Measurements from ENCODE around the gene SFT2D1. TPM values are rescaled to one million over a fixed set of nuclear protein-coding genes. Genes with fewer than 3 reads are reported as not detected.

SFT2D1 gene
- total RNA-seq, 1 experiment from 2014 or later: 65.6 TPM

DNA sequence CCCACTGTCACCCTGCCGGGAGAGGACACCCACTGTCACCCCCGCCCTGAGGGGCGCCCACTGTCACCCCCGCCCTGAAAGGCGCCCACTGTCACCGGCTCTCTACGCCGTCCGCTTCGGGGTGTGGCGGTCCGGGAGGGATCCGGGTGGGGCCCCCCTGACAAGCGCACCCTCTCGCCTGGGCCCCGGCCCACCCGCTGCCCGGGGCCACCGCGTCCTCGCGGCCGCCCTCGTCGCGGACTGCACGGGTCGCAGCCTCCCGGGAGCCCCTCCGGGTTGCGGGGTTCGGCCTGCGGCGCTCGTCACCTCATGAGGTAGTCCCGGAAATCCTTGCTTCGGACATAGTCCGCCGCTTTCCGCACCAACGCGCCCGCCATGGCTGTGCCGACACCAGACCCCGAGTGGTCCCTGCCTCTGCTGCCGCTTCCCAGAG is 40.2 kb upstream of the SFT2D1 start:
- intact Hi-C loops (cut with micrococcal nuclease): loop anchor here (2.0 to 5.0 kb wide), 2 partner anchors 70 to 105 kb away; no protein-coding TSS in a partner anchor
- ATAC-seq: peak; percentile 17
- Histone ChIP-seq H3K9ac (ENCODE audit: low read length) (peak overlapping the region; percentile 59), H3K4me3 (replicated peaks in 1 of 2; ENCODE audit: low read depth in 1 of 2, low read length in 2 of 2) (peak overlapping the region; percentile 69 to 70), H3K4me2 (ENCODE audit: low read length) (peak overlapping the region; percentile 100), H3K36me3 (ENCODE audit: control insufficient read depth in 1 of 2, insufficient read depth in 2 of 2, low read length in 2 of 2) (no peaks in the 10 kb centered on the region), H3K9me2 (ENCODE audit: insufficient read depth) (no peaks in the 10 kb centered on the region), H3K27me3 (ENCODE audit: insufficient read depth, low read length) (no peaks in the 10 kb centered on the region), H2AFZ (ENCODE audit: low read depth, low read length, poor library complexity, severe bottlenecking) (no peak overlapping the region), H3K4me1 (ENCODE audit: control insufficient read depth in 1 of 2, insufficient read depth in 2 of 2, low read length in 2 of 2) (peaks cover 4 to 17% of the 10 kb centered on the region in 2 experiments; a peak in 3 of 4 replicates), H3K79me2 (ENCODE audit: insufficient read depth, low read length) (no peaks in the 10 kb centered on the region), H3K9me3 (ENCODE audit: control insufficient read depth in 1 of 2, insufficient read depth in 1 of 2, low read depth in 1 of 2, low read length in 2 of 2) (no peaks in the 10 kb centered on the region), H3K27ac (ENCODE audit: low read depth, low read length) (peak overlapping the region; percentile 15; the same call in 1 of the 2 replicates), H4K20me1 (ENCODE audit: insufficient read depth) (no peaks in the 10 kb centered on the region)
- DNase-seq (ENCODE audit: low read depth, low spot score): no peak
- ChIA-PET RAD21 (ENCODE audit: low non-redundant PET in 1 of 2, low total read pairs in 2 of 2, uncharacterized antibody in 2 of 2, unreplicated experiment in 2 of 2) (no interaction called here), CTCF (no interaction called here), POLR2A (no interaction called here)
- BruUV-seq (replicated peaks): no TSS peak
- no peak for TF ChIP-seq YY1 (IDR thresholded peaks at IDR 0.05; ENCODE audit: extremely low read depth, insufficient replicate concordance, low read depth, low read length)
- TF ChIP-seq JUND (IDR thresholded peaks at IDR 0.05): no peak
- no peak for TF ChIP-seq RAD21 (IDR thresholded peaks at IDR 0.05; ENCODE audit: low read depth)
- TF ChIP-seq ZBTB33 (IDR thresholded peaks at IDR 0.05; ENCODE audit: extremely low read depth, insufficient replicate concordance, low read length): no peak
- no peak for TF ChIP-seq SRF (IDR thresholded peaks at IDR 0.05; ENCODE audit: low read depth)
- no peak for TF ChIP-seq EZH2phosphoT487 (IDR thresholded peaks at IDR 0.05; ENCODE audit: borderline replicate concordance)
- no peak for TF ChIP-seq CEBPB (IDR thresholded peaks at IDR 0.05; ENCODE audit: low read depth)
- TF ChIP-seq ELF1 (IDR thresholded peaks at IDR 0.05; ENCODE audit: borderline replicate concordance, low read depth): no peak
- TF ChIP-seq POLR2AphosphoS5 (IDR thresholded peaks at IDR 0.05; ENCODE audit: low read depth, low read length): no peak; the same call in 1 of the 2 replicates
- TF ChIP-seq POLR2A (IDR thresholded peaks at IDR 0.05; ENCODE audit: borderline replicate concordance, extremely low read depth, insufficient read depth, insufficient read length): no peak
- TF ChIP-seq SIN3A (IDR thresholded peaks at IDR 0.05; ENCODE audit: low read depth): no peak
- no peak for TF ChIP-seq MAX (IDR thresholded peaks at IDR 0.05)
- TF ChIP-seq ZNF274 (IDR thresholded peaks at IDR 0.05; ENCODE audit: low read depth, low read length): no peak
- TF ChIP-seq CBX3 (IDR thresholded peaks at IDR 0.05; ENCODE audit: low read depth): no peak
- no peak for TF ChIP-seq EZH2 (IDR thresholded peaks at IDR 0.05)
- TF ChIP-seq EGR1 (IDR thresholded peaks at IDR 0.05; ENCODE audit: low read depth): no peak
- no peak for TF ChIP-seq ATF3 (IDR thresholded peaks at IDR 0.05)
- TF ChIP-seq, protein P1, sequence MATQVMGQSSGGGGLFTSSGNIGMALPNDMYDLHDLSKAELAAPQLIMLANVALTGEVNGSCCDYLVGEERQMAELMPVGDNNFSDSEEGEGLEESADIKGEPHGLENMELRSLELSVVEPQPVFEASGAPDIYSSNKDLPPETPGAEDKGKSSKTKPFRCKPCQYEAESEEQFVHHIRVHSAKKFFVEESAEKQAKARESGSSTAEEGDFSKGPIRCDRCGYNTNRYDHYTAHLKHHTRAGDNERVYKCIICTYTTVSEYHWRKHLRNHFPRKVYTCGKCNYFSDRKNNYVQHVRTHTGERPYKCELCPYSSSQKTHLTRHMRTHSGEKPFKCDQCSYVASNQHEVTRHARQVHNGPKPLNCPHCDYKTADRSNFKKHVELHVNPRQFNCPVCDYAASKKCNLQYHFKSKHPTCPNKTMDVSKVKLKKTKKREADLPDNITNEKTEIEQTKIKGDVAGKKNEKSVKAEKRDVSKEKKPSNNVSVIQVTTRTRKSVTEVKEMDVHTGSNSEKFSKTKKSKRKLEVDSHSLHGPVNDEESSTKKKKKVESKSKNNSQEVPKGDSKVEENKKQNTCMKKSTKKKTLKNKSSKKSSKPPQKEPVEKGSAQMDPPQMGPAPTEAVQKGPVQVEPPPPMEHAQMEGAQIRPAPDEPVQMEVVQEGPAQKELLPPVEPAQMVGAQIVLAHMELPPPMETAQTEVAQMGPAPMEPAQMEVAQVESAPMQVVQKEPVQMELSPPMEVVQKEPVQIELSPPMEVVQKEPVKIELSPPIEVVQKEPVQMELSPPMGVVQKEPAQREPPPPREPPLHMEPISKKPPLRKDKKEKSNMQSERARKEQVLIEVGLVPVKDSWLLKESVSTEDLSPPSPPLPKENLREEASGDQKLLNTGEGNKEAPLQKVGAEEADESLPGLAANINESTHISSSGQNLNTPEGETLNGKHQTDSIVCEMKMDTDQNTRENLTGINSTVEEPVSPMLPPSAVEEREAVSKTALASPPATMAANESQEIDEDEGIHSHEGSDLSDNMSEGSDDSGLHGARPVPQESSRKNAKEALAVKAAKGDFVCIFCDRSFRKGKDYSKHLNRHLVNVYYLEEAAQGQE (IDR thresholded peaks at IDR 0.05; ENCODE audit: low read depth): no peak
- no peak for TF ChIP-seq FOSL1 (IDR thresholded peaks at IDR 0.05; ENCODE audit: low read depth)
- no peak for TF ChIP-seq TCF7L2 (IDR thresholded peaks at IDR 0.05; ENCODE audit: borderline replicate concordance, extremely low read depth, insufficient read depth, insufficient read length)

All from HCT116 (cell line).